ENCODE results near the gene TRIM74. TPM values are rescaled to one million over a fixed set of nuclear protein-coding genes. Genes with fewer than 3 reads are reported as not detected.

Gene TRIM74
- 0.15 to 0.65 TPM (median 0.45 TPM) in 3 of 5 replicates, not detected in the others for total RNA-seq (2022; extraction: Qiagen RNA extraction; ENCODE audit: low read depth)

DNA sequence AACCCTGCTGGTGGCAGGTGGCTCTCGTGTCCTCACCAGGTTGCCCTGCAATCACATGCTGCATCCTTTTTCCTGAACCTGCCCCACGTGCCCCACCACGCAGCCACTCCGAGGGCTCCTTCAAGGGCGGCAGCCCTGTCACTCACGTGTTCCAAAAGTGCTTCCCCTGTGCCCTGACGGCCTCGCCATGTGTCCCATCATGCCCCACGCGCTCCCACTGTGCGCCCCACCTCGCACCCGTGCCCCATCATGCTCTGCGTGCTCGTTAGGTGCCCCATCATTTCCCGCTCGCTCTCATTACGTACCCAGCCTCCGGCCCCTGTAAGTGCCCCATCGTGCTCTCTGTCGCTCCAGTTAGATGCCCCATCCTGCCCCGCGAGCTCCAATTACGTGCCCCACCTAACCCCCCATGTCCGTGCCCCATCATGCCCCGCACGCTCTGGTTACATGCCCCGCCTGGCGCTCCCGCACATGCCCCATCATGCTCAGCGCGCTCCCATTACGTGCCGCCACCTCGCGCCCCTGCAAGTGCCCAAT lies at the start of gene TRIM74:
TSS of gene TRIM74 (minus strand) at position 487 of the 537 bp plus-strand sequence. CDS start 3,309 bp downstream, outside the sequence.

DNA sequence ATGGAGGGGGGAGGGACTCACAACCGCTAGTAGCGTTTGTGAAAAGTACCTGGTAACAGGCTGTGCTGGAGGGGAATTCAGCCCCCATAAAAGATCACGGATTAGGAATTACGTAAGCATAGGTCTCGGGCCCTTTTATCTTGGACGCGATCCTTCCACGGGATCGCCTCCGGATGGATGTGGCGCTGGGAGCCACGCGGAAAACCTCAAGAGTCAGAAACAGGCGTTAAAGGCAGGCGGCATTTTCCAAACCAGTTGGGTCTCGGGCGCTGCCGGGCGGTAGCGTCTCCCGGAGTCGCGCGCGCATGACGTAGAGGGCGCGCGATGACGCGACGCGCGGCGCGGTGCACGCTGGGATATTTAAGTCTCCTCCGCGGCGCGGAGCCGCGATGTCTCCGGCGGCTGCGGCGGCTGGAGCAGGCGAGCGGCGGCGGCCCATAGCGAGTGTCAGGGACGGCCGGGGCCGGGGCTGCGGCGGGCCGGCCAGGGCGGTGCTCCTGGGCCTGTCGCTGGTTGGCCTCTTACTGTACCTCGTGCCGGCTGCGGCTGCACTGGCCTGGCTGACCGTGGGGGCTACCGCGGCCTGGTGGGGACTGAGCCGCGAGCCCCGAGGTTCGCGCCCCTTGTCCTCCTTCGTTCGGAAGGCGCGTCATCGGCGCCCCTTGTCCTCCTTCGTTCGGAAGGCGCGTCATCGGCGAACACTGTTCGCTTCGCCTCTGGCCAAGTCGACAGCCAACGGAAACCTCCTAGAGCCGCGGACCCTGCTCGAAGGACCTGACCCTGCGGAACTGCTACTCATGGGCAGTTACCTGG lies 44.3 kb downstream of the TRIM74 start, which contains the start of gene POM121:
TSS of gene POM121 (plus strand) at position 363 of the 813 bp plus-strand sequence. CDS start at position 390, 27 bp downstream.

Other genes with a start within 250 kb of the TRIM74 start
- gene TYW1B, start 141.3 kb downstream of the TRIM74 start, total RNA-seq (2022; extraction: Qiagen RNA extraction; ENCODE audit: low read depth): 2.5 to 3.2 TPM (median 2.9 TPM) in 5 replicates
- gene POM121, start 44.4 kb downstream of the TRIM74 start, total RNA-seq (2022; extraction: Qiagen RNA extraction; ENCODE audit: low read depth): 35.9 to 44.4 TPM (median 41.1 TPM) in 5 replicates
- not detected in 5 replicates for gene SPDYE8, start 60.3 kb upstream of the TRIM74 start, total RNA-seq (2022; extraction: Qiagen RNA extraction; ENCODE audit: low read depth)
- not detected in 5 replicates for gene SPDYE11, start 88.4 kb upstream of the TRIM74 start, total RNA-seq (2022; extraction: Qiagen RNA extraction; ENCODE audit: low read depth)
- not detected in 5 replicates for gene SPDYE9, start 116.6 kb upstream of the TRIM74 start, total RNA-seq (2022; extraction: Qiagen RNA extraction; ENCODE audit: low read depth)

All from A549 treated with RU486 at 1 μM for 4 hours (cell line).